NB4 (cell line): ENCODE data around the gene SUSD6.

Source experiments
- DNase-seq: peaks from one replicate; pipeline ENCODE4 v3.0.0; 2010; ENCODE audit warnings: low read depth
- H3K4me3 ChIP-seq: one replicate; pipeline ENCODE4 v1.5.1; 2011; ENCODE audit warnings: mild to moderate bottlenecking, low read depth, low read length, moderate library complexity
- CTCF ChIP-seq: IDR thresholded peaks from one replicate; pipeline ENCODE4 v1.5.1; 2012; ENCODE audit warnings: low read depth, low read length
- MAX ChIP-seq: IDR thresholded peaks from 2 replicates; pipeline ENCODE4 v1.6.1; 2011; ENCODE audit warnings: low read depth, low read length
- MYC ChIP-seq: IDR thresholded peaks from 2 replicates; pipeline ENCODE4 v1.6.1; 2011; ENCODE audit warnings: low read depth, low read length
- POLR2A ChIP-seq: IDR thresholded peaks from 2 replicates; pipeline ENCODE4 v1.6.1; 2011; ENCODE audit warnings: mild to moderate bottlenecking; ENCODE audit not compliant: insufficient read length; ENCODE audit errors: extremely low read depth

Gene SUSD6

DNA sequence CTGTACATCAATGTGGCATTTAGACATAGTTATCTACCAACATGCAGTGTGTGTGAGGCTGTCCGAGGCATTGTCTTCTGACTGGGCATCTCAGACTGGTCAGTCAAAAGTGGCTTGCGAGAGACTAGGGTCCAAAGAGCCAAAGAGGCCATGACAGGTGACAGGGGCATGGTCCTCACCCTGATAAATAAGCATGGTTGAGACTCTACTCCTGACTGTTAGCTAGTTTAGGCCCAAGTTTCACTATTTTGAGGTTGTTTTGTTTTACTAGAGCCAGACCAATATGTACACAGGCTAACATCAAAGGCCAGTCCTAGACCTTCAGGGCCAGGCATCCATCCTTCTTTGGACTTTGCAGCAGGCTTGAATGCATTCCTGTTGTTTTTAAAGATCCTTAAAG is 78.6 kb downstream of the SUSD6 start:
- no peak overlapping the region for H3K4me3 ChIP-seq
- TF ChIP-seq CTCF (no peak), MAX (no peak), MYC (no peak)
- no peak for DNase-seq

DNA sequence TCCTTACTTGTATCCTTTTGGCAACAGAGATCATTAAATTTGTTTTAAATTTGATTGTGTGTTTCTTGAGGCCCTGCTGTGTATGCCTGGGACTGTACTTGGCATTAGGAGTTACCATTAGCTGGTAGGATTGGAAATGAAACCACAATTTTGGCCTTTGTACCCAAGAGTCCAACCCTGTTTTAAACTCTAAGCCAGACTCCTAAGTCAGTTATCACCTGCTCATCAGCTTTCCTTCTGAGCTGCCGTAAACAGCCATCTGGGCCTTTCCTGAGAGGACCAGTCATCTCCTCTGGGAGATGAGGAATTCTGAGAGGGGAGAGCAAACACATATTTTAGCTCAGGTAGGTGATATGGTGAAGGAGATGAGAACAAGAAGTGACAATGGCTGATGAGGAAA is 81.2 kb downstream of the SUSD6 start:
- no peak for DNase-seq

GRCh38 chr14:69693145-69693544 is 81.7 kb downstream of the SUSD6 start:
- H3K4me3 ChIP-seq: no peak overlapping the region
- TF ChIP-seq MYC (no peak), CTCF (no peak), POLR2A (no peak), MAX (no peak)
- no peak for DNase-seq

More for the DNA sequence above, 81.2 kb downstream of the SUSD6 start:
- H3K4me3 ChIP-seq: no peak overlapping the region
- TF ChIP-seq POLR2A (no peak), MAX (no peak), CTCF (no peak), MYC (no peak)

GRCh38 chr14:69693801-69694729 is 82.7 kb downstream of the SUSD6 start:
- TF ChIP-seq MAX (no peak), POLR2A (no peak), MYC (no peak), CTCF (no peak)
- no peak overlapping the region for H3K4me3 ChIP-seq
- no peak for DNase-seq

DNA sequence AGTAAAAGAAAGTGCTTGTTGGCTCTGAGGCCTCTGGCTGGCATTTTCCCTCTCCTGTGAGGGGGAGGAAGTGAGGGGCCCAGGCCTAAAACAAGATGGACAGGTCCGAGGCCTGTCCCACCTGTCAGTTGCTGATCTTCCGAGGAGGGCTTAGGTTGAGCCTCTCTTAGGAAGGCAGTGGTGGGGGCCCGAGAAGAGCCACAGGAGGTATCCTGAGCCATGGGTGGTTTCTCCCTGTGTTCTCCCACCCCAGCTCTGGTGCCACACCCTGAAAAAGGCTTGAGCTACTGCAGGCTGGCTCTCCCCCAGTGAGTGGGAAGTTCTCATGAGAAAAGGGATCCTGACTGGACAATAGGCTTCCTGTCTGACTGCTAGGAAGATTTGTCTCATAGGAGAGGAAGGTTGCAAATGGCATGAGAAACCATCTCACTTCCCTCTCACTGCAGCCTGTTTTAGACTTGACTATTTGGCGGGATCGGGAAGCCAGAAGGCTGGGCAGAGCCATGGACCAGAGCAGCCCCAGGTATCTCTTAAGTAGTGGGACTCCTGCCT is 83.4 kb downstream of the SUSD6 start:
- DNase-seq: no peak
- TF ChIP-seq POLR2A (no peak), CTCF (no peak), MAX (no peak), MYC (no peak)
- H3K4me3 ChIP-seq: no peak overlapping the region
